ENCODE measurements around the gene UBE2H.
"Not testable (repeated sequence)": the region's sequence is repeated elsewhere in the genome, so short reads cannot be mapped to it uniquely, and the experiment has no call there.

UBE2H gene

DNA sequence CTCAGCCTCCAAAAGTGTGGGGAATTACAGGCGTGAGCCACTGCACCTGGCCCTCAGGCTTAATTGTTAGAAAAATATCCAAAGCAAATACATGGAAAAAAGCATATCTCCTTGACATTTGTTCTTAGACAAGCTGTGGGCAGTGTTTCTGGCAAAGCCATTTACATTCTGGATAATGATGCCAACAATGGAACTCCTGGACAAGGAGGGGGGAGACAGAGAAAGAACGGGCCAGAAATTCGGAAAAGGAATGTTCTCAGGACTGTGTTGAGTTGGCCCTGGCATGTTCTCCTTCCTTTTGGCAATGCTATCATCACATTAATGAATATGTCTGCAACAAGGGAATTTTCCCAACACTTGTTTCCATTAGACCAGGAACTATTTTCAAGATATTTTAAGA is 88.7 kb downstream of the UBE2H start:
- H3K4me1 ChIP-seq (ENCODE audit: control insufficient read depth, insufficient read depth, low read length, poor library complexity, severe bottlenecking) = no peaks in the 10 kb centered on the region
- H3K36me3 ChIP-seq (ENCODE audit: control insufficient read depth, insufficient read depth, low read length) = no peaks in the 10 kb centered on the region
- H3K9me3 ChIP-seq (ENCODE audit: control insufficient read depth, low read length) = no peaks in the 10 kb centered on the region
- no peak overlapping the region for H3K27ac ChIP-seq (ENCODE audit: insufficient read depth, low read length, poor library complexity, severe bottlenecking)
- no peak overlapping the region for H3K4me3 ChIP-seq (ENCODE audit: insufficient read depth, low read depth, low read length, poor library complexity, severe bottlenecking)
- H3K27me3 ChIP-seq (replicated peaks; ENCODE audit: control insufficient read depth, insufficient read depth, low read length, poor library complexity, severe bottlenecking) = no peaks in the 10 kb centered on the region
- no peak for DNase-seq

DNA sequence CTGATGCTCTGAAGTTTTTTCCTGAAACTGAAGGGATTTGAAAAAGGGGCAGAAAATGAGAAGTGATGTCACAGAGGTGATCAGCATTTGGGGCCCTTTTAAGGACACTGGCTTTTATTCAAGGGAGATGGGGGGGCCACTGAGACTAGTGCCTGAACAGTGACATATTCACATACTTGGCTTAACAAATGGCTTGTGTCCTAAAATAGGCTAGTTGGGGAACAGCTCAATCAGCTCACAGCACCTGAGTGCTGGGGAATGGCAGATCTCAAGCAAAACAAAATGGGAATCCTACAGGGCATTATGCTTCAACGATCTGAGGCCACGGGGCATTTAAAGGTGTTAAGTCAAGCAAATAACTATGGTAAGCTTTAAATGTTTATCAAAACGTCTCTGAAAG is 90.1 kb downstream of the UBE2H start:
- Histone ChIP-seq H3K27ac (ENCODE audit: insufficient read depth, low read length, poor library complexity, severe bottlenecking) (no peak overlapping the region), H3K4me1 (ENCODE audit: control insufficient read depth, insufficient read depth, low read length, poor library complexity, severe bottlenecking) (no peaks in the 10 kb centered on the region), H3K36me3 (ENCODE audit: control insufficient read depth, insufficient read depth, low read length) (no peaks in the 10 kb centered on the region), H3K9me3 (ENCODE audit: control insufficient read depth, low read length) (no peaks in the 10 kb centered on the region), H3K27me3 (replicated peaks; ENCODE audit: control insufficient read depth, insufficient read depth, low read length, poor library complexity, severe bottlenecking) (no peaks in the 10 kb centered on the region), H3K4me3 (ENCODE audit: insufficient read depth, low read depth, low read length, poor library complexity, severe bottlenecking) (no peak overlapping the region)
- DNase-seq = no peak

DNA sequence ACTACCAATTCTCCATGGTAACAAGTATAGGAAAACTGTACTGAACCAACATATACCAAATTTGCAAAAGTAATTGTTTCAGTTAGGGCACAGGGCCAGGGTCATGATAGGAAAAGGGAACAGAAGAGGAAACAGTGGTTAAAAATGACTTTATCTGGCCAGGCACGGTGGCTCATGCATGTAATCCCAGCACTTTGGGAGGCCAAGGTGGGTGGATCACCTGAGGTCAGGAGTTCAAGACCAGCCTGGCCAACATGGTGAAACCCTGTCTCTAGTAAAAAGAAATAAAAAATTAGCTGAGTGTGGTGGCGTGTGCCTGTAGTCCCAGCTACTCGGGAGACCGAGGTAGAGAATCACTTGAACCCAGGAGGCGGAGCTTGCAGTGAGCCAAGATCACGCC is 92.0 kb downstream of the UBE2H start:
- H3K4me3 ChIP-seq (ENCODE audit: insufficient read depth, low read depth, low read length, poor library complexity, severe bottlenecking); H3K36me3 ChIP-seq (ENCODE audit: control insufficient read depth, insufficient read depth, low read length); H3K4me1 ChIP-seq (ENCODE audit: control insufficient read depth, insufficient read depth, low read length, poor library complexity, severe bottlenecking); DNase-seq; H3K9me3 ChIP-seq (ENCODE audit: control insufficient read depth, low read length); H3K27me3 ChIP-seq (replicated peaks; ENCODE audit: control insufficient read depth, insufficient read depth, low read length, poor library complexity, severe bottlenecking); H3K27ac ChIP-seq (ENCODE audit: insufficient read depth, low read length, poor library complexity, severe bottlenecking): not testable (repeated sequence)

DNA sequence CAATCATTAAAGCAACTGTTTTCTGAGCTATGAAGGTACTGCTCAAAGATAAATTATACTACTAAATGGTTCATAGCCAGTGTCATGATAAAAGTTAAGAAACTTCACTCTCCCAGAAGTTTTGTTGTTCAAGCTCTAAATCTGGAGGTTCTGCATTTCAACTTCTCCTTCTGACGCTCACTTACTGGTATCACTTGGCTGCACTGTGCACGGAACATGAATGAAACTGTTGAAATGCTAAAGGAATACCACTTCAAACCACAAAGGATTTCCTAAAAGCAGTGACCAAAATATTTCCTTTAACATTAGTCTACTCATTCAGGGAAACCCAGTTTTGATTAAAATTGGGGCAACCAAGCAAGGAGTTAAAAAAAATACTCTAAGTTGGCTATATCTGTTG is 93.6 kb downstream of the UBE2H start:
- H3K4me3 ChIP-seq (ENCODE audit: insufficient read depth, low read depth, low read length, poor library complexity, severe bottlenecking) = no peak overlapping the region
- peaks cover 2% of the 10 kb centered on the region for H3K4me1 ChIP-seq (ENCODE audit: control insufficient read depth, insufficient read depth, low read length, poor library complexity, severe bottlenecking)
- no peaks in the 10 kb centered on the region for H3K36me3 ChIP-seq (ENCODE audit: control insufficient read depth, insufficient read depth, low read length)
- H3K9me3 ChIP-seq (ENCODE audit: control insufficient read depth, low read length) = no peaks in the 10 kb centered on the region
- H3K27me3 ChIP-seq (replicated peaks; ENCODE audit: control insufficient read depth, insufficient read depth, low read length, poor library complexity, severe bottlenecking) = no peaks in the 10 kb centered on the region
- no peak overlapping the region for H3K27ac ChIP-seq (ENCODE audit: insufficient read depth, low read length, poor library complexity, severe bottlenecking)
- no peak for DNase-seq

DNA sequence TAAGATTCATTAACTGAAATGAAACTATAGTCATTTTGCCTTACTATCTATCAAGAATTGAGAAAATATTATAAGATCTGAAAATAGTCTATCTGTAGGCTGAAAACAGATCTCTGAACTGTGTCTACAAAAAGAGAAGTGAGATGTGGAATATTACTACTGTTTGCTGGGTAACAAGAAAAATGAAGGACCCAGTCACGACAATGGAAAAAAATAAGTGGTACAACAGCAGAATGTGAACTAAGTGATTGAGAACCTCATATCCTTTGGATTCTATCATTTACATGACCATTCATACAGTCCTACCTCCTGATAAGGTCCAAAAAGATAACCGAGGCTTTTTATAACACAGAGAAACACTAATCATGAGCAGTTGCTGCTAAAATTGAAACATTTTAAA is 94.3 kb downstream of the UBE2H start:
- H3K27ac ChIP-seq (ENCODE audit: insufficient read depth, low read length, poor library complexity, severe bottlenecking) = no peak overlapping the region
- no peak for DNase-seq
- H3K9me3 ChIP-seq (ENCODE audit: control insufficient read depth, low read length) = no peaks in the 10 kb centered on the region
- no peak overlapping the region for H3K4me3 ChIP-seq (ENCODE audit: insufficient read depth, low read depth, low read length, poor library complexity, severe bottlenecking)
- H3K36me3 ChIP-seq (ENCODE audit: control insufficient read depth, insufficient read depth, low read length) = no peaks in the 10 kb centered on the region
- no peaks in the 10 kb centered on the region for H3K27me3 ChIP-seq (replicated peaks; ENCODE audit: control insufficient read depth, insufficient read depth, low read length, poor library complexity, severe bottlenecking)
- H3K4me1 ChIP-seq (ENCODE audit: control insufficient read depth, insufficient read depth, low read length, poor library complexity, severe bottlenecking) = peaks cover 5% of the 10 kb centered on the region

DNA sequence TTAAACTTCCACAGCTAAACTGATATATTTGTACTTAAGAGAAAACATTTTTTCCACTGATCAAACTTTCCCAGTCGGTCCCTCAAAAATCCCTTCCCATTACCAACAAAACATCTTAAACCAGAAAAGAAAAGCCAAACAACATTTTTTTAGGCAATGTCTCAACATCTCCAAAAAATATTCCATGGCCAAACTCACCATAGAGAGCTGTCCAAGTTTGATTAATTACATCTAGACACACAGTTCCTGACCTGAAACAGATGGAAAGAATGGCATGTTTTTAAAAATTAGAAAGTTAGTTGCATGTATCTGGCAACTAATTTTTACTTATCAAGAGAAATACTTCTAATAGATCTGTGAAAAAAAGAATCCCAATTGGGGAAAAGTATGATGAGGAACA is 95.4 kb downstream of the UBE2H start:
- no peaks in the 10 kb centered on the region for H3K27me3 ChIP-seq (replicated peaks; ENCODE audit: control insufficient read depth, insufficient read depth, low read length, poor library complexity, severe bottlenecking)
- H3K4me1 ChIP-seq (ENCODE audit: control insufficient read depth, insufficient read depth, low read length, poor library complexity, severe bottlenecking) = peaks cover 5% of the 10 kb centered on the region
- no peaks in the 10 kb centered on the region for H3K36me3 ChIP-seq (ENCODE audit: control insufficient read depth, insufficient read depth, low read length)
- no peak for DNase-seq
- H3K27ac ChIP-seq (ENCODE audit: insufficient read depth, low read length, poor library complexity, severe bottlenecking) = no peak overlapping the region
- H3K9me3 ChIP-seq (ENCODE audit: control insufficient read depth, low read length) = no peaks in the 10 kb centered on the region
- no peak overlapping the region for H3K4me3 ChIP-seq (ENCODE audit: insufficient read depth, low read depth, low read length, poor library complexity, severe bottlenecking)

DNA sequence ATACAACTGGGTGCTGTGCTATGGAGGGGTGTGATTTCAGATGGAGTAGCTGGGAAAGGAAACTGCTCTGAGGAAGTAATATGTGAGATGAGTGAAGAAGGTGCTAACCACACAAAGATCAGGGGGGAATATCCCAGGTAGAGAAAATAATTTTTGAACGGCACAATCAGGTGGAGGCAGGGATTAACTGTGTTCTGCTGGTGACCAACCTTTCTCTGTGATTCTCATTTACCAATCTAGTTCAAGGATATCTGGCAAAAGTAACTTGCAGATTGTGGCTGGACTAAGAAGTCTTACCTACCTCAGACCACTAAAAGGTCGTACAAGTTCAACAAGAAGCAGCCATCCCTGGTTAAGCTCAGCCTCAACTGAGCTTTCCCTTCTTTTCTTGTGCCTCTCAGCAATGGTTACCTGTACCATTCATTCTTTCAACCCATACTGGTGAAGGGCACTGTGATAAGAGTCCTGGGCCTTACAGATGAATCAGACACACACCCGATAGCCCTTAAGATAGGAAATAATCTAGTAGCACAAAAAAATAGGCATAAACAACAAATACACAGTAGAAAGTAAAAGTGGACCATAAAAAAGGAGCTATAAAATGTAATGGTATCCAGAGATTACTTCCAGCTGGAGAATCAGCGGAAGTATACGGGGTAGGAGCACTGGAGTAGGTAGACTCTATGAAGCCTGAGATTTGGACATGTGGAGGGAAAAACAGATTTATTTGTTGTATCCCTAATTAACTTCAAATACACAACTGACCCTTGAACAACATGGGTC is 96.6 kb downstream of the UBE2H start:
- H3K9me3 ChIP-seq (ENCODE audit: control insufficient read depth, low read length) = no peaks in the 10 kb centered on the region
- H3K4me3 ChIP-seq (ENCODE audit: insufficient read depth, low read depth, low read length, poor library complexity, severe bottlenecking) = no peak overlapping the region
- H3K4me1 ChIP-seq (ENCODE audit: control insufficient read depth, insufficient read depth, low read length, poor library complexity, severe bottlenecking) = peaks cover 5% of the 10 kb centered on the region
- H3K27me3 ChIP-seq (replicated peaks; ENCODE audit: control insufficient read depth, insufficient read depth, low read length, poor library complexity, severe bottlenecking) = no peaks in the 10 kb centered on the region
- no peaks in the 10 kb centered on the region for H3K36me3 ChIP-seq (ENCODE audit: control insufficient read depth, insufficient read depth, low read length)
- no peak for DNase-seq
- H3K27ac ChIP-seq (ENCODE audit: insufficient read depth, low read length, poor library complexity, severe bottlenecking) = no peak overlapping the region

DNA sequence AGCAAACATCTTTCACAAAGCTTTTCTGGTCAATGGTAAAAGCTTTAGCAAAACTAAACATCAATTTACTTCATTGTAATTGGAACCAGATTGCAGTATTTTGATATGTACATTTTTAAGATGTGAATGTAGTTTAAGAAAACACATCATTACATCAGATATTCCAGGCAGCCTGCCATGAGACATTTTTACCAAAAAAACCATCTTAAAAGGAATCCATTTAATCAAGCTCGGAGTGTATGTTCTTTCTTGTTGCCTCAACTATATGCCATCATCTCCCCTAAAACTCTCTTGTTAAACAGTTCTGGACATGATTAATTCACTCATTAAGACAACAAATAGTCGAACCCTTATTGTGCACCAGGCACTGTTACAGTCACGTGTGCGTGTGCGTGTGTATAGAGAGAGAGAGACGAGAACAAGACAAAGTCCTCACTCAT is 97.5 kb downstream of the UBE2H start:
- Histone ChIP-seq H3K36me3 (ENCODE audit: control insufficient read depth, insufficient read depth, low read length) (no peaks in the 10 kb centered on the region), H3K27me3 (replicated peaks; ENCODE audit: control insufficient read depth, insufficient read depth, low read length, poor library complexity, severe bottlenecking) (no peaks in the 10 kb centered on the region), H3K4me1 (ENCODE audit: control insufficient read depth, insufficient read depth, low read length, poor library complexity, severe bottlenecking) (peaks cover 5% of the 10 kb centered on the region), H3K9me3 (ENCODE audit: control insufficient read depth, low read length) (no peaks in the 10 kb centered on the region), H3K27ac (ENCODE audit: insufficient read depth, low read length, poor library complexity, severe bottlenecking) (no peak overlapping the region), H3K4me3 (ENCODE audit: insufficient read depth, low read depth, low read length, poor library complexity, severe bottlenecking) (no peak overlapping the region)
- DNase-seq = no peak

DNA sequence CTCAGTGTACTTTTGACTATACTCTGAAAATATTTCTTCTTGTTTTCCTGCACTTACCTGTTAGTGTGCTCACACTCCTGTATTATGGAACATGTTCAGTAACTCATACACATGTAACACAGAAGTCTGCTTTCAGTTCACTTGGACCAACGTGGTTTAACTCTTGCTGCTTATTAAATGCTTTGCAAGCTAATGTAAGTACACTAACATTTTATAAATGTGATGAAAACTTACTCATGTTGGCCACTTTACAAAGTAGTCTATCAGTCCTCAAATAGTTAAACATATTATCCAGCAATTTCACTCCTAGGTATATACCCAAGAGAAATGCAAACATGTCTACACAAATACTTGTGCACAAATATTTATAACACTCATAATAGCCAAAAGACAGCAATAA is 98.4 kb downstream of the UBE2H start:
- no peaks in the 10 kb centered on the region for H3K27me3 ChIP-seq (replicated peaks; ENCODE audit: control insufficient read depth, insufficient read depth, low read length, poor library complexity, severe bottlenecking)
- H3K4me1 ChIP-seq (ENCODE audit: control insufficient read depth, insufficient read depth, low read length, poor library complexity, severe bottlenecking) = peaks cover 5% of the 10 kb centered on the region
- no peak overlapping the region for H3K27ac ChIP-seq (ENCODE audit: insufficient read depth, low read length, poor library complexity, severe bottlenecking)
- no peaks in the 10 kb centered on the region for H3K9me3 ChIP-seq (ENCODE audit: control insufficient read depth, low read length)
- no peak overlapping the region for H3K4me3 ChIP-seq (ENCODE audit: insufficient read depth, low read depth, low read length, poor library complexity, severe bottlenecking)
- no peaks in the 10 kb centered on the region for H3K36me3 ChIP-seq (ENCODE audit: control insufficient read depth, insufficient read depth, low read length)
- no peak for DNase-seq

DNA sequence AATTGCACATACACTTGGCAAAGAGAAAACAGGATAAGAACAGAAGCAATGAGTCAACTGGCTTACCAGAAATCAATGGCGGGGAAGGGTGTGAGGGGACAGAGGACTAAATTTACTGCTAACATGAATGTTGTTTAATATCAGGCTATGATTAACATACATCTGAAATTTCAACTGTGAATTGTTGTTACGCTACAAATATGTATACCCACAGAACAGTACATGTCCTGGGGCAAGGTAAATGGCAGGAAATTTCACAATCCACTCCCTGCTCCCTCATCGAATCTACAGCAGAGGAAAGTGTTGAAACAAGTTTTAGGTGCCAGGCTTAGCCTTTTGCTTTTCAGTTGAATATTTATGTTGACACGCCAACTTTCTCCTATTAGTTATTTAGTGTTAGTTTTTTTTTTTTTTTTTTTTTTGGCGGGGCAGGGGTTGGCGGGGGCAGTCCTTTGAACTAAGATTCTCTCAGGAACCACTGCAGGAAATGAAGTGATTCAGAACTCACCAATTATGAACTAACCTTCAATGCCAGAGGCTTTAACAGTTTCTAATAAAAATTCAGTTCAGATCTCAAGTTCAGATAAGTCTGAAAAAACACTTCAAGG is 99.0 kb downstream of the UBE2H start:
- Histone ChIP-seq H3K36me3 (ENCODE audit: control insufficient read depth, insufficient read depth, low read length) (no peaks in the 10 kb centered on the region), H3K4me1 (ENCODE audit: control insufficient read depth, insufficient read depth, low read length, poor library complexity, severe bottlenecking) (peaks cover 5% of the 10 kb centered on the region), H3K4me3 (ENCODE audit: insufficient read depth, low read depth, low read length, poor library complexity, severe bottlenecking) (no peak overlapping the region), H3K9me3 (ENCODE audit: control insufficient read depth, low read length) (no peaks in the 10 kb centered on the region), H3K27ac (ENCODE audit: insufficient read depth, low read length, poor library complexity, severe bottlenecking) (no peak overlapping the region), H3K27me3 (replicated peaks; ENCODE audit: control insufficient read depth, insufficient read depth, low read length, poor library complexity, severe bottlenecking) (no peaks in the 10 kb centered on the region)
- no peak for DNase-seq

Measured in effector memory CD4-positive, alpha-beta T cell (primary cell).